ENCODE data around the gene NRG3. TPM values are rescaled to one million over a fixed set of nuclear protein-coding genes. Genes with fewer than 3 reads are reported as not detected.

The NRG3 gene
- total and polyA plus RNA-seq, 2 of the 4 experiments (the other 2 are of a cell fraction): not detected

GRCh38 chr10:82661701-82662100 is 786.7 kb downstream of the NRG3 start:
- Histone ChIP-seq H2BK5ac (ENCODE audit: low read depth, low read length, poor library complexity, severe bottlenecking) (no peak overlapping the region), H3K9me1 (ENCODE audit: insufficient read depth, low read length) (no peaks in the 10 kb centered on the region), H4K91ac (ENCODE audit: insufficient read depth, low read depth, low read length) (no peak overlapping the region), H3K56ac (ENCODE audit: extremely low read depth, insufficient read depth, low read length) (no peak overlapping the region), H2BK120ac (ENCODE audit: low read depth, low read length) (no peak overlapping the region), H3K18ac (ENCODE audit: low read depth, low read length) (no peak overlapping the region), H3K23ac (ENCODE audit: low read depth, low read length) (no peak overlapping the region), H3K14ac (replicated peaks; ENCODE audit: low read depth, low read length) (no peak overlapping the region), H2AK5ac (ENCODE audit: low read depth, low read length) (no peak overlapping the region), H4K5ac (ENCODE audit: low read depth, low read length) (no peak overlapping the region), H3K4me3 (ENCODE audit: insufficient read depth, low read depth, low read length) (no peak overlapping the region), H3K27me3 (ENCODE audit: control insufficient read depth, insufficient read depth, low read length) (no peaks in the 10 kb centered on the region), H2BK20ac (ENCODE audit: low read depth, low read length) (no peak overlapping the region), H3K36me3 (ENCODE audit: control insufficient read depth, insufficient read depth, low read length) (no peaks in the 10 kb centered on the region), H3K9ac (ENCODE audit: low read depth, low read length) (no peak overlapping the region), H3K4ac (ENCODE audit: low read depth, low read length) (no peak overlapping the region), H3K79me1 (ENCODE audit: low read depth in 1 of 2, low read length in 2 of 2) (no peaks in the 10 kb centered on the region), H3K4me1 (ENCODE audit: control insufficient read depth, insufficient read depth, low read length) (no peaks in the 10 kb centered on the region), H2AFZ (replicated peaks; ENCODE audit: low read length, poor library complexity) (no peak overlapping the region), H4K20me1 (ENCODE audit: insufficient read depth, low read length) (no peaks in the 10 kb centered on the region), H3K9me3 (ENCODE audit: control insufficient read depth, insufficient read depth, low read length) (peaks cover 4% of the 10 kb centered on the region; the same call in 1 of the 2 replicates), H2AK9ac (replicated peaks; ENCODE audit: low read depth, low read length, poor library complexity) (no peak overlapping the region), H3K4me2 (ENCODE audit: low read depth, low read length) (no peak overlapping the region), H4K8ac (ENCODE audit: low read depth in 2 of 2, low read length in 2 of 2) (no peak overlapping the region), H3K27ac (ENCODE audit: insufficient read depth, low read length) (no peak overlapping the region), H2BK15ac (ENCODE audit: low read depth, low read length) (no peak overlapping the region)
- no CpG with 5 or more reads among the region's 5 CpGs for WGBS, 2 experiments (ENCODE audit: extremely low coverage in 2 of 2, insufficient read length in 1 of 2)
- in situ Hi-C loops (cut with MboI; ENCODE audit: low sequenced_read_pairs): no loop called here
- ATAC-seq (ENCODE audit: low read depth) (no peak), DNase-seq (no peak)
- no peak for TF ChIP-seq POLR2A (IDR thresholded peaks at IDR 0.05; ENCODE audit: low read depth, low read length)
- TF ChIP-seq BHLHE40 (IDR thresholded peaks at IDR 0.05; ENCODE audit: low read depth, low read length): no peak
- TF ChIP-seq MXI1 (IDR thresholded peaks at IDR 0.05; ENCODE audit: borderline replicate concordance, low read depth, low read length): no peak
- TF ChIP-seq CHD1 (IDR thresholded peaks at IDR 0.05; ENCODE audit: low read depth, low read length): no peak
- TF ChIP-seq NFE2L2 (IDR thresholded peaks at IDR 0.05; ENCODE audit: low read depth, low read length): no peak
- TF ChIP-seq CEBPB (IDR thresholded peaks at IDR 0.05; ENCODE audit: low read depth, low read length): no peak
- no peak for TF ChIP-seq SMC3 (IDR thresholded peaks at IDR 0.05; ENCODE audit: low read depth, low read length)
- TF ChIP-seq USF2 (IDR thresholded peaks at IDR 0.05; ENCODE audit: low read depth, low read length): no peak
- no peak for TF ChIP-seq RFX5 (IDR thresholded peaks at IDR 0.05; ENCODE audit: low read depth, low read length)
- TF ChIP-seq RCOR1 (IDR thresholded peaks at IDR 0.05; ENCODE audit: insufficient replicate concordance, low read length): no peak
- no peak for TF ChIP-seq MAFK (IDR thresholded peaks at IDR 0.05; ENCODE audit: low read depth, low read length)
- no TSS peak for BruUV-seq (replicated peaks)
- dilution Hi-C loops (cut with HindIII; ENCODE audit: low sequenced_read_pairs, unreplicated experiment): no loop called here
- POLR2A ChIA-PET (ENCODE audit: unreplicated experiment): no interaction called here
- intact Hi-C loops (cut with micrococcal nuclease): no loop called here
- CTCF ChIA-PET: no interaction called here

Data from IMR-90 (cell line).